Stomach (tissue), 19 donors: ENCODE measurements around the gene UTP3. TPM values are rescaled to one million over a fixed set of nuclear protein-coding genes. Genes with fewer than 3 reads are reported as not detected.
"Not testable (repeated sequence)": the region's sequence is repeated elsewhere in the genome, so short reads cannot be mapped to it uniquely, and the experiment has no call there.

Source experiments
- DNase-seq, 2 donors: peaks; one replicate each; pipeline versions ENCODE4 v3.0.0 to v3.0.0-alpha.2; 2013 to 2019
- H3K27ac ChIP-seq, 5 donors: fragments of 200-600 bp in 4 of 5; sonication (generic) in 4 of 5; one replicate each; pipeline ENCODE4 v1.5.1; 2013 to 2019; ENCODE audit warnings: mild to moderate bottlenecking in 1 of 5, moderate library complexity in 1 of 5
- H3K27me3 ChIP-seq, 3 donors: fragments of 200-600 bp; sonication (generic); one replicate each; pipeline ENCODE4 v1.5.1; 2017 to 2019; ENCODE audit warnings: mixed run types in 1 of 3
- H3K36me3 ChIP-seq, 4 donors: fragments of 200-600 bp; sonication (generic); 1 replicate in 3 of 4; 2 replicates in 1 of 4; pipeline ENCODE4 v1.5.1; 2016 to 2019
- H3K4me1 ChIP-seq, 4 donors: fragments of 200-600 bp; sonication (generic); one replicate each; pipeline ENCODE4 v1.5.1; 2016 to 2019
- H3K4me3 ChIP-seq, 4 donors: fragments of 200-600 bp; sonication (generic) in 3 of 4; one replicate each; pipeline ENCODE4 v1.5.1; 2016 to 2019; ENCODE audit warnings: mild to moderate bottlenecking in 1 of 4
- H3K9me3 ChIP-seq, 4 donors: fragments of 200-600 bp; sonication (generic); one replicate each; pipeline ENCODE4 v1.5.1; 2016 to 2019
- CTCF ChIP-seq, 7 experiments: fragments of 450-650 bp in 4 of 7; fragments of 200-600 bp in 3 of 7; sonication (generic) in 3 of 7; IDR thresholded peaks; one replicate each; pipeline ENCODE4 v1.5.1; 2016 to 2019; ENCODE audit warnings: antibody characterized with exemption in 7 of 7, control low read depth in 2 of 7, mild to moderate bottlenecking in 1 of 7
- EP300 ChIP-seq: sonication (generic); formaldehyde crosslinking; IDR thresholded peaks from one replicate; pipeline ENCODE4 v1.6.1; 2017; ENCODE audit warnings: antibody characterized with exemption
- POLR2A ChIP-seq, 4 donors: fragments of 450-650 bp; IDR thresholded peaks; one replicate each; pipeline ENCODE4 v1.6.1; 2016; ENCODE audit warnings: antibody characterized with exemption in 4 of 4, control low read depth in 2 of 4, mild to moderate bottlenecking in 1 of 4, moderate library complexity in 1 of 4
- POLR2AphosphoS5 ChIP-seq, 3 donors: sonication (generic); formaldehyde crosslinking; IDR thresholded peaks; one replicate each; pipeline ENCODE4 v1.6.1; 2016; ENCODE audit warnings: antibody characterized with exemption in 3 of 3
- WGBS, 5 donors: extraction: QIAGEN DNeasy Blood & Tissue Kit in 3 of 5; methylation state at CpG; one replicate each; pipeline versions ENCODE4 v1.1.5 to v1.1.7; 2013 to 2018; 5-methylcytosine and 5-hydroxymethylcytosine counted together
- intact Hi-C: fragments of 100-400 bp; cut with DNase I; formaldehyde crosslinking; loops from one replicate; pipeline ENCODE4 v1.15.1; 2023; ENCODE audit warnings: low total_unique reads
- long read RNA-seq, 10 donors: transcript quantifications; one replicate each; lab custom pipeline, GENCODE V29; 2026
- polyA plus RNA-seq, 3 donors: library from polyadenylated mRNA; stranded (reverse); fragments of 200-250 nt; gene quantifications; one replicate each; pipeline ENCODE4 v1.2.3, GENCODE V29; 2013
- total RNA-seq, 5 donors: library from RNA; depleted of rRNA; stranded (reverse); fragments of >200 nt; gene quantifications; one replicate each; pipeline versions ENCODE4 v1.1.0 to v1.2.3, GENCODE V29; 2014 to 2016
- donor health status: healthy with polysubstance abuse.
- donor health status: Bipolar disorder and iron deficiency.
- donor health status: healthy.

The UTP3 gene
- total RNA-seq (10 to 100 TPM; 11.3 to 22.2 (median 17.5) TPM), polyA plus RNA-seq (10 to 100 TPM; 16.3 to 20.7 (median 19.5) TPM)
- long read RNA-seq, donor 1, transcript UTP3-201 (1 exons, 2,073 nt): major isoform, 10 of 10 reads
- long read RNA-seq, donor 1, partial matches to known transcripts: 0 of 10 reads
- long read RNA-seq, donor 1, other reads (novel, unspliced or antisense): 0 of 10 reads
- long read RNA-seq, donor 2, transcript UTP3-201 (1 exons, 2,073 nt): major isoform, 8 of 8 reads
- long read RNA-seq, donor 2, partial matches to known transcripts: 0 of 8 reads
- long read RNA-seq, donor 2, other reads (novel, unspliced or antisense): 0 of 8 reads
- long read RNA-seq, donor 3, transcript UTP3-201 (1 exons, 2,073 nt): major isoform, 5 of 5 reads
- long read RNA-seq, donor 3, partial matches to known transcripts: 0 of 5 reads
- long read RNA-seq, donor 3, other reads (novel, unspliced or antisense): 0 of 5 reads
- long read RNA-seq, donor 4, partial matches to known transcripts: 0 of 2 reads
- long read RNA-seq, donor 4, other reads (novel, unspliced or antisense): 0 of 2 reads
- long read RNA-seq, donor 5, transcript UTP3-201 (1 exons, 2,073 nt): major isoform, 22 of 22 reads
- long read RNA-seq, donor 5, partial matches to known transcripts: 0 of 22 reads
- long read RNA-seq, donor 5, other reads (novel, unspliced or antisense): 0 of 22 reads
- long read RNA-seq, donor 6: 0 reads
- long read RNA-seq, donor 7, transcript UTP3-201 (1 exons, 2,073 nt): major isoform, 16 of 16 reads
- long read RNA-seq, donor 7, partial matches to known transcripts: 0 of 16 reads
- long read RNA-seq, donor 7, other reads (novel, unspliced or antisense): 0 of 16 reads
- long read RNA-seq, donor 8, transcript UTP3-201 (1 exons, 2,073 nt): major isoform, 17 of 17 reads
- long read RNA-seq, donor 8, partial matches to known transcripts: 0 of 17 reads
- long read RNA-seq, donor 8, other reads (novel, unspliced or antisense): 0 of 17 reads
- long read RNA-seq, donor 9, transcript UTP3-201 (1 exons, 2,073 nt): major isoform, 16 of 16 reads
- long read RNA-seq, donor 9, partial matches to known transcripts: 0 of 16 reads
- long read RNA-seq, donor 9, other reads (novel, unspliced or antisense): 0 of 16 reads
- long read RNA-seq, donor 10, transcript UTP3-201 (1 exons, 2,073 nt): major isoform, 6 of 6 reads
- long read RNA-seq, donor 10, partial matches to known transcripts: 0 of 6 reads
- long read RNA-seq, donor 10, other reads (novel, unspliced or antisense): 0 of 6 reads

GRCh38 chr4:70687821-70688794, at the start of gene UTP3:
Gene UTP3 (plus strand): TSS chr4:70688532. CDS start chr4:70688678, 146 bp downstream.
- WGBS, 5 donors: 0 to 1% (median 0%) methylated on average over 45 to 70 of the region's 70 CpGs
- peak; percentile 95 to 99 for DNase-seq
- H3K27me3 ChIP-seq: no peaks in the 10 kb centered on the region
- peak within 1 kb of the TSS; percentile 86 to 91 (median 88) for H3K4me3 ChIP-seq
- peak; percentile 79 to 97 (median 96) for TF ChIP-seq POLR2AphosphoS5 (IDR thresholded peaks at IDR 0.05)
- TF ChIP-seq EP300: no peak
- TF ChIP-seq POLR2A (IDR thresholded peaks at IDR 0.05): peak in 2 of 4 donors; percentile 8 to 30
- peak in 5 of 7 experiments; percentile 91 to 98 (median 93) for TF ChIP-seq CTCF (IDR thresholded peaks at IDR 0.05)
- no peaks in the 10 kb centered on the region for H3K9me3 ChIP-seq
- peak within 1 kb of the TSS; percentile 85 to 99 (median 95) for H3K27ac ChIP-seq
- H3K36me3 ChIP-seq: peaks cover 0 to 19% (median 14%) of the 10 kb centered on the region in 4 donors
- intact Hi-C loops: no loop called here
- peaks cover 30 to 45% (median 38%) of the 10 kb centered on the region in 4 donors for H3K4me1 ChIP-seq

- intact Hi-C loops: no loop called here
- Histone ChIP-seq H3K9me3 (peaks cover 0 to 5% (median 0%) of the 10 kb centered on the region in 4 donors), H3K27ac (no peak overlapping the region), H3K27me3 (no peaks in the 10 kb centered on the region), H3K4me1 (peaks cover 0 to 16% (median 7%) of the 10 kb centered on the region in 4 donors), H3K4me3 (no peak overlapping the region), H3K36me3 (no peaks in the 10 kb centered on the region)
- no peak for TF ChIP-seq POLR2AphosphoS5 (IDR thresholded peaks at IDR 0.05)
- no peak for TF ChIP-seq POLR2A (IDR thresholded peaks at IDR 0.05)
- no peak for TF ChIP-seq CTCF (IDR thresholded peaks at IDR 0.05)
- TF ChIP-seq EP300: no peak
- no peak for DNase-seq
- 80 to 90% (median 87%) methylated on average over 2 of the region's 2 CpGs for WGBS, 5 donors
Observed at GRCh38 chr4:70640192-70640591, 48.1 kb upstream of the UTP3 start.

GRCh38 chr4:70650741-70651140, 37.6 kb upstream of the UTP3 start:
- peaks cover 0 to 14% (median 3%) of the 10 kb centered on the region in 4 donors for H3K4me1 ChIP-seq
- H3K27ac ChIP-seq, H3K36me3 ChIP-seq, H3K9me3 ChIP-seq, H3K4me3 ChIP-seq, intact Hi-C loops, H3K27me3 ChIP-seq, DNase-seq: not testable (repeated sequence)
- WGBS, 5 donors: 87 to 93% (median 90%) methylated on average over 4 of the region's 4 CpGs

GRCh38 chr4:70651864-70652506, 36.3 kb upstream of the UTP3 start:
- Histone ChIP-seq H3K36me3 (no peaks in the 10 kb centered on the region), H3K9me3 (no peaks in the 10 kb centered on the region), H3K4me3 (no peak overlapping the region), H3K27ac (no peak overlapping the region), H3K27me3 (no peaks in the 10 kb centered on the region), H3K4me1 (peaks cover 0 to 14% (median 3%) of the 10 kb centered on the region in 4 donors)
- intact Hi-C loops: no loop called here
- TF ChIP-seq POLR2A (IDR thresholded peaks at IDR 0.05): no peak
- peak in 5 of 7 experiments; percentile 18 to 55 (median 35) for TF ChIP-seq CTCF (IDR thresholded peaks at IDR 0.05)
- no peak for TF ChIP-seq EP300
- TF ChIP-seq POLR2AphosphoS5 (IDR thresholded peaks at IDR 0.05): no peak
- DNase-seq: peak in 1 of 2 donors; percentile 52
- WGBS, 5 donors: 5 to 10% (median 7%) methylated on average over 4 of the region's 4 CpGs
